Stimulated activated CD8-positive, alpha-beta memory T cell treated with anti-CD3 and anti-CD28 coated beads, Interleukin-4, amount 100 ng/mL, for 1 hour (primary cell): Measurements from ENCODE around the gene CDK15.
"Not testable (repeated sequence)": the region's sequence is repeated elsewhere in the genome, so short reads cannot be mapped to it uniquely, and the experiment has no call there.

Experiments
- DNase-seq, 2 donors: peaks; one replicate each; pipeline ENCODE4 v3.0.0-alpha.2; 2020; ENCODE audit warnings: low read depth in 2 of 2, low spot score in 1 of 2

Gene CDK15

GRCh38 chr2:201789395-201789794, 16.9 kb upstream of the CDK15 start:
- DNase-seq, result no peak

GRCh38 chr2:201790291-201790690, 16.0 kb upstream of the CDK15 start:
- DNase-seq, result no peak

- DNase-seq, result no peak
Measured at GRCh38 chr2:201790989-201791388, 15.3 kb upstream of the CDK15 start.

- no peak for DNase-seq
Measured at GRCh38 chr2:201793631-201794030, 12.7 kb upstream of the CDK15 start.

GRCh38 chr2:201794294-201794693, 12.0 kb upstream of the CDK15 start:
- DNase-seq, result no peak

GRCh38 chr2:201795607-201796477, 10.5 kb upstream of the CDK15 start:
- DNase-seq, result no peak

GRCh38 chr2:201796478-201796865, 9.9 kb upstream of the CDK15 start:
- DNase-seq, result no peak

GRCh38 chr2:201797175-201797840, 9.0 kb upstream of the CDK15 start:
- no peak for DNase-seq

GRCh38 chr2:201798252-201798913, 8.0 kb upstream of the CDK15 start:
- no peak for DNase-seq

- not testable (repeated sequence) for DNase-seq
Measured at GRCh38 chr2:201798914-201799285, 7.4 kb upstream of the CDK15 start.

GRCh38 chr2:201807452-201807999, 1.2 kb downstream of the CDK15 start:
- DNase-seq, result no peak

- no peak for DNase-seq
Measured at GRCh38 chr2:201808027-201808426, 1.7 kb downstream of the CDK15 start.

- no peak for DNase-seq
Measured at GRCh38 chr2:201809633-201810032, 3.3 kb downstream of the CDK15 start.

- not testable (repeated sequence) for DNase-seq
Measured at GRCh38 chr2:201810604-201811003, 4.3 kb downstream of the CDK15 start.

- DNase-seq, result no peak
Measured at GRCh38 chr2:201813996-201814760, 7.8 kb downstream of the CDK15 start.

- DNase-seq, result no peak
Measured at GRCh38 chr2:201816657-201817575, 10.6 kb downstream of the CDK15 start.

GRCh38 chr2:201820383-201821007, 14.2 kb downstream of the CDK15 start:
- no peak for DNase-seq

GRCh38 chr2:201821080-201821479, 14.7 kb downstream of the CDK15 start:
- DNase-seq, result no peak

- DNase-seq, result no peak
Measured at GRCh38 chr2:201824212-201824611, 17.9 kb downstream of the CDK15 start.
